NCI-H460 (cell line): ENCODE data around the gene DDHD1. TPM values are rescaled to one million over a fixed set of nuclear protein-coding genes. Genes with fewer than 3 reads are reported as not detected.
"Not testable (repeated sequence)": the region's sequence is repeated elsewhere in the genome, so short reads cannot be mapped to it uniquely, and the experiment has no call there.

ENCODE experiments used
- DNase-seq: peaks from one replicate; pipeline ENCODE4 v3.0.0-alpha.2; 2016; ENCODE audit warnings: low read depth; ENCODE audit errors: extremely low read depth
- total RNA-seq: library from RNA; depleted of rRNA; stranded (reverse); fragments of >200 nt; shearing (Covaris generic); gene quantifications from 2 replicates; pipeline ENCODE4 v1.2.3, GENCODE V29; 2014

Gene DDHD1
- total RNA-seq, 1 experiment from 2014 or later = 17.1 TPM

- DNase-seq = no peak
These were observed 43.8 kb downstream of the DDHD1 start for GRCh38 chr14:53109105-53110041.

DNA sequence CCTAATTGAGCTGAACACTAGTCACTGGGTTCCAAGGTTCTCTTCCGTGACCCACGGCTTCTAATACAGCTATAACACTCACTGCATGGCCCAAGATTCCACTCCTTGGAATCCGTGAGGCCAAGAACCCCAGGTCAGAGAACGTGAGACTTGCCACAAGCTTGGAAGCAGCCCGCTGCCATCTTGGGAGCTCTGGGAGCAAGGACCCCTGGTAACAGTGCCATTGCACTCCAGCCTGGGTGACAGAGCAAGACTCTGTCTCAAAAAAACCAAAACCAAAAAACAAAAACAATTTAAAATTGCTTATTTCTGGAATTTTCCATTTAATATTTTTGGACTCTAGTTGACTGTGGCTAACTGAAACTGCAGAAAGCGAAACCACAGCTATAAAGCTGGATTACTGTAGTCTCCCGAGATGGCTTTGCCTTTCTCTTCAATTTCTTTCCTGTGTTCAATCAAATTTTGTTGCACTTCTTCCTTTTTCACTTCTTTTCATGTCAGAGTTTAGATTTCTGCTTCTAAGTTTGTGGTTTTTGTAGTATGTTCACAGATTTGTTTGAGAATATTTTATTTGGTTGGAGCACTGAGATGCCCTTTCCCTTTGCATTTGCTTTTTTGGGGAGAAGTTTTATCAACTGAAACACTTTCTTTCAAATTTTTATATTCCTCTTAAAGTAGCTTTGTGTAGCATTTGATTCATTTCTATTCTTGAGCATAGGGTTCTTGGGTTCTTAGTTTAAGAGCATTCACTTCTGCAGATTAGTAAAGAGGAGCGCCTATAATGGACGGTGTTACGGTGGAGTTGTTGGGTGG is 44.6 kb downstream of the DDHD1 start:
- DNase-seq = no peak

- DNase-seq = no peak
These were observed 46.4 kb downstream of the DDHD1 start for GRCh38 chr14:53106768-53107167.

DNA sequence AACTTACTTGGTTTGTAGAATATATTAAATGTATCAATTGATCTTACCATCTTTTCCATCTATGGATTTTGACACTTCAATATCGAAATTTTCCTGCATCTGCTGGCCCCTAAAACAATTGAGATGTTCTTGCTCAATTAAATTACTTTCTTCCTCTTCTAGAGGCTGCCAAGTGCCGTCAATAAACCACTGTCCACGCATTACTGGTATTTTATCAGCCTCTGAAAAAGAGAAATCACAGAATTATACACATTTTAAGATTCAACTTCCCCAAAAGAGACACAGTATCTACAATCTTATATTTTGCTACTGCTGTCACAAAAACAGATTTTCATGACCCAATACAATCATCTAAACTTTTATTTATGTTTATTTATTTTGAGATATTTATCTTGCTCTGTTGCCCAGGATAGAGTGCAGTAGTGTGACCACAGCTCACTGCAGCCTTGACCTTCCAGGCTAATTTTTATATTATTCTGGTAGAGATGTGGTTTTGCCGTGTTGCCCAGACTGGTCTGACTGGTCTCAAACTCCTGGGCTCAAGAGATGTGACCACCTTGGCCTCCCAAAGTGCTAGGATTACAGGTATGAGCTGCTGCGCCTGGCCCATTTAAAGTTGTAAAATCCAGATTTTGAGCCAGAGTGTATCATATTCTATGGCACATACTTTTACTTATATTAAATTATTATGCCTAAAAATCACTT is 49.3 kb downstream of the DDHD1 start:
- no peak for DNase-seq

DNA sequence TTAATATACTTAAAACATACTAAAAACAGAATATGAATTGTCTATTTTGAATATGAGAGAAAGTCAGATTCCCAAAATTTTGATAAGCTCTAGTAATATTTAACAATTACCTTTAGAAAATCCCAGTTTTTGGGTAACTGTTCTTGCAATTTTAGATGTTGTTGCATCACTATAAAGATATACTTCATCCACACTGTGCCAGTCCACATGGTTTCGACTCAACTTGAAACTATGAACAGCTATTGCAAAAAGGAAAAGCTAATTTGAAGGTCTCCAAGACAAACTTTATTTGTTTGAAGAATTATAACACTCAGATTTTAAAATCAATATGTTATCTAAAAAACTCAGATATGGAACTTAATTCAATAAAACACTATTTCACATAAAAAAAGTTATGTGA is 59.9 kb downstream of the DDHD1 start:
- no peak for DNase-seq

GRCh38 chr14:53090853-53091252 is 62.3 kb downstream of the DDHD1 start:
- no peak for DNase-seq

DNA sequence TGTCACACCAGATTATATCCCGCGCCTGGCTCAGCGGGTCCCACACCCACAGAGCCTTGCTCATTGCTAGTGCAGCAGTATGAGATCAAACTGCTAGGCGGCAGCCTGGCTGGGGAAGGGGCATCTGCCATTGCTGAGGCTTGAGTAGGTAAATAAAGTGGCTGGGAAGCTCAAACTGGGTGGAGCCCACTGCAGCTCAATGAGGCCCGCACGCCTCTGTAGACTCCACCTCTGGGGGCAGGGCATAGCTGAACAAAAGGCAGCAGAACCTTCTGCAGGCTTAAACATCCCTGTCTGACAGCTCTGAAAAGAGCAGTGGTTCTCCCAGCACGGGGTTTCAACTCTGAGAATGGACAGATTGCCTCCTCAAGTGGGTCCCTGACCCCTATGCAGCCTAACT is 68.2 kb downstream of the DDHD1 start:
- DNase-seq = not testable (repeated sequence)

DNA sequence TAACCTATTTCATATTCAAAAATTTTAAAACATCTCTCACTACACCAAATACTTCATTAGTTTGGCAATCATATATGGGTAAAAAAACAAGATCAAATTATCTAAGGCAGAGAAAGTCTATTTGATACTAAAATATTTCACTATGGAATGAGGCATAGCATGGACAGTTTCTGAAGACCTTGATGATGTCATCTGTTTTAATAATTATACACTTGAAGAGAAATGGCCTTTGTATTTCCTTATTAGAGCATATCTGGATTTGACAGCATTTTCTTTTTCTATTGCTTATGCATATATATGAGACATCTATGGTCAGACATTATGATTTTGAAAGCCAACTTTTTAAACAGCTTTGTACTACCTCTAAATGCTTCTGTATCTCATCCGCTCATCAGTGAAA is 88.6 kb downstream of the DDHD1 start:
- no peak for DNase-seq

DNA sequence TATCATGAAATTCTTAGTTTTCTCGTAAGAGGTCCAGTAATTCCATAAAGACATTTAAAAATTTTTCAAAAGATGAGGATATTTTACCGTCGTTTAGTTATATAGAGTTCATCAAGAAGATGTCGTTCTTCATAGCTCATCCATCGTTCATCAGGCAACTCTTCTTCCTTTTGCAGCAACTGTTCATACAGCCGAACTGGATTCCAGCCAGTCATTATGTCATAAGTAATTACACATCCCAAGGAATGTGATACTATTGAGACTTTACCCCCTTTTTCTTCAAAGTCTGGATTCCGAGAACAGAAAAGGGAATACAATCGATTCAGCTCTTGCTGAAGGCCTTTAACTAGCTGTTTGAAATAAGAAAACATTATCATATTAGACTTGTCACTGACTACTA is 90.3 kb downstream of the DDHD1 start:
- no peak for DNase-seq

DNA sequence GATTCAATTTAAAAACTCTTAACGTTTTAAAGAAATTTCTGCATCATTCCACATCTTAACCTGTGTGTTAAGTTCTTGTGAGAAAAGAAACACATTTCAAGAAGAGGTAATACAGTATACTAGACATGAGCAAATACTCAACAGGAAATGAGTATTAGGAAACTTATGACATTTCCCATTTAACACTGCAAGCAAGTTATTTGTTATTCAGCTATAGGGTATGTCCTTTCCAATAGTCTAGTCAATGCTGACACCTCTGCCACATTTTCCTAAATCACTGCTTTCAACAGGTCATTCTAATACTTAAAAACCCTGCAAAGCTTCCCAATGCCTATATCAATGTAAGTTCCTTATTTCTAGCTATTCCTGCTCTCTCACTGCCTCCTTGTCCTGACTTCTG is 93.1 kb downstream of the DDHD1 start:
- DNase-seq = no peak

- DNase-seq = peak; percentile 50
These were observed 98.1 kb downstream of the DDHD1 start for GRCh38 chr14:53055003-53055402.

DNA sequence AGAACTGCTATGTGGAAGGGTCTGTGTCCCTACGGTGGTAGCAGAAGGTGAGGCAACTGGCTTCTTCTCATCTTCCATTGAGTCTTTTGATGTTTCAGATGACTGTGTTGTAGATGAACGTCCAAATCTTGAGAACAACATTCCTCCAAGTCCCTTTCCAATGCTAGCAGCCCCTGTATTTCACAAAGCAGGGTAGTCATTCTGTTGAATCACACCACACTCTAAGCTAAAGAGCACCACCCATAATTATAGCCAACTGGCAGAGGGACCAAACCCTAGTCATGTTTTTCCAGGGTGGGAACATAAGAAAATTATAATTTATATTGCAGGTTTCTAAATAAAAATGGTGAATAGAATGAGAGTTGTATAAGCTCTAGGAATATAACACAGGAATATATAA is 98.7 kb downstream of the DDHD1 start:
- no peak for DNase-seq

DNA sequence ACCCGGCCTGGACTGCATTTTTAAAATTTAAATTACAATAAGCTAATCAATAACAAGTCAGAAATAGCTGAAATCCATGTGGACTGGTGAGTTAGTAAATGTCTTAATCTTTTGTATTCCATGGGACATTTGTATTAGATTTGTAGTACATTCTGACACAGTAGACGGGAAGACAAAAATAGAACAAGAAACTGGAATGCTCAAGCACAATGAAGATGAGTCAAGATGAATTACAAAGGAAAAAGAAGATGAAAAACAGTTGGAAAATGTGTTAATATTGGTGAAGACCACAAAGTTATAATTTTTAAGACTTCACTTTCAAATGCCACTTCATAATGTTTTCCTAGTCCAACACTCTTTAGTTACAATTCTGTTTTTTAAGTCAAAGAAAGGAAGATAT is 104.5 kb downstream of the DDHD1 start:
- DNase-seq = no peak

DNA sequence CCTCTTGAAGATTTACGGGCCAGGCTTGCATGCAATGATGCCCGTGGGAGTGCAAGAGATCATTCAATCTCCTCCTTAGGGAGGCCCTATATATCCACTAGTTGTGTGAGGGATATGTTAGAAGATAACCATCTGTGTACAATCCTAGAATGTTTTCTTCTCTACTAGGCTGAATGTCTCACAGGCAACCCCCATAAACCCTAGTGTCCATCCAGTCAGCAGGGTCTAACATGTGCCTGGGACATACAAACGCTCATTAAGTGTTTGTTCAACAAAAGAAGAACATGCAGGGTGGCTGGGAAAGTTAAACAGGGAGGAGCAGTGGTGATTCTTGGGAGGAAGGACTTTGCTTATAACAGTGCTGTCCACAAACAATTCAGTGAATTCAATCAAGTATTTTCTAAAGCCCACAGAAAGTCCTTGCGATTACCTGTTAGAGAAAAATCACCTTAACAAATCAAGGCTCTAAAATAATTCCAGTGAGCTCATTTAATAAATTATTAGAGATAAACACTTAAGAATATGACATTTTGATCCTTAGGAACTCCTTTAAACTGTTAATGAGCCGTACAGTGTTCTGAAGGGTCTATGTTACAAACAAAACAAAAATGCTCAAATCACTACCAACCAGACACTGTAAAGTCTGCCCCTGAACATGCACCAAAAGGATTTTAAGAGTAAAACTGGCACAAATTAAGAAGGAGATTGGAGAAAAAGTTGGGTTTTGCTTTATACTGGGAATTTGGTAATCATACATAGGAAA is 105.6 kb downstream of the DDHD1 start:
- DNase-seq = no peak

- DNase-seq = no peak
These were observed 108.6 kb downstream of the DDHD1 start for GRCh38 chr14:53044486-53044885.

DNA sequence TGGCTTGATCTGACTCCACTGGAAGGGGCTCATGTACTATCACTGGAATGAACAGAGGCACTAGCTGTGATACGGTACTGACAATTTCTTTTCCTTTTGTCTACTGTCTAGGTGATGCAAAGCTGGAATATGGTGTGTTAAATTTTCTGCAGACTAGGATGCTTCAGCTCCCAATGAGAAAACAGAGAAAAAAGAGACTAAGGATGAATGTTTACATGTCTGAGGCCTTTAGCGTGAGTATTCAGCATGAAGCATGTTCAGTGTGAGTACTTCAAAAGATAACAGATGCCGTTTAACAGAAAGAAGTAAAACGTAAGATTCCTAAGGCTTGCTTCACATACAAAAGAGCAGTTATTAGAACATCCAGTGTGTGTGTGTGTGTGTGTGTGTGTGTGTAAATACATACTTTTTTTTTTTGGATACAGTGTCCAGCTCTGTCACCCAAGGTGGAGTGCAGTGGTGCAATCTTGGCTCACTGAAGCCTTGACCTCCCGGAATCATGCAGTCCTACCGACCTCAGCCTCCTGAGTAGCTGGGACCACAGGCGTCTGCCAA is 110.0 kb downstream of the DDHD1 start:
- no peak for DNase-seq

DNA sequence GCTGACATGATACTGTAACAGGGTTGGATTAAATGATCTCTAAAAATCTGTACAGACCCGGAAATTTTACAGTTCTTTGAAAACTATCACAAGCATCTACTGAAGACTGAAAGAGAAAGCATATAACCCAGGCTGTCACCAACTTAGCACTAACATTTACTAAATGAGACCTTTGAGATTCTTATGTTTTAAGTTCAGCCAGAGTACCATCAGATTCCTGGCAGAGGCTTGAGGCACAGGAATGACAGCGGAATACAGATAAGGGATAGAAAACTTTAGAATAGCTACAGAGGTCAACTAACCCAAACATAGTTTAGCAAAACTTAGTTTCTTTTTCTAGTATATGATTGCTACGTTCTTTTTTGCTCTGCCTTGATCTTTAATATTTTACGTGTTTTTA is 110.6 kb downstream of the DDHD1 start:
- no peak for DNase-seq

GRCh38 chr14:53041067-53041466 is 112.1 kb downstream of the DDHD1 start:
- no peak for DNase-seq

DNA sequence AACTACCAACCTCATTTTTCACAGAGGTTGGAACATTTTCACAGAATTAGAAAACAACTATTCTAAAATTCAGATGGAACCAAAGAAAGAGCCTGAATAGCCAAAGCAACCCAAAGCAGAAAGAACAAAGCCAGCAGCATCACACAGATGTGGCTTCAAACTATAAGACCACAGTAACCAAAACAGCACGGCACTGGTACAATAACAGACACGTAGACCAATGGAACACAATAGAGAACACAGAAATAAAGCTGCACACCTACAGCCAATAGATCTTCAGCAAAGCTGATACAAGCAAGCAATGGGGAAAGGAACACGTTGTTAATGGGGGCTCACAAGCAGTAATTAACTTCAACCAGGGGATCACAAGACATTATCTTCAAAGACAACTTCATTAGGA is 114.5 kb downstream of the DDHD1 start:
- DNase-seq = no peak

DNA sequence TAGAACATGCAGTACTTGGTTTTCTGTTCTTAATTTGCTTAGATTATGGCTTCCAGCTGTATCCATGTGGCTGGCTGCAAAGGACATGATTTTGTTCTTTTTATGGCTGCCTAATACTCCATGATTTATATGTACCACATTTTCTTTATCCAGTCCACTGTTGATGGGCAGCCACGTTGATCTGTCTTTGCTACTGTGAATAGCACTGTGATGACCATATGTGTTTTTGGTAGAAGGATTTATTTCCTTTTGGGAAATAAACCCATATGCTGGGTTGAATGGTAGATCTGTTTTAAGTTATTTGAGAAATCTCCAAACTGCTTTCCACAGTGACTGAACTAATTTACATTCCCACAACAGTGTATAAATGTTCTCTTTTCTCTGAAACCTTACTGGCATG is 116.1 kb downstream of the DDHD1 start:
- DNase-seq = no peak
